ENCODE data around the gene C17orf107.
"Not testable (repeated sequence)": the region's sequence is repeated elsewhere in the genome, so short reads cannot be mapped to it uniquely, and the experiment has no call there.

The C17orf107 gene

DNA sequence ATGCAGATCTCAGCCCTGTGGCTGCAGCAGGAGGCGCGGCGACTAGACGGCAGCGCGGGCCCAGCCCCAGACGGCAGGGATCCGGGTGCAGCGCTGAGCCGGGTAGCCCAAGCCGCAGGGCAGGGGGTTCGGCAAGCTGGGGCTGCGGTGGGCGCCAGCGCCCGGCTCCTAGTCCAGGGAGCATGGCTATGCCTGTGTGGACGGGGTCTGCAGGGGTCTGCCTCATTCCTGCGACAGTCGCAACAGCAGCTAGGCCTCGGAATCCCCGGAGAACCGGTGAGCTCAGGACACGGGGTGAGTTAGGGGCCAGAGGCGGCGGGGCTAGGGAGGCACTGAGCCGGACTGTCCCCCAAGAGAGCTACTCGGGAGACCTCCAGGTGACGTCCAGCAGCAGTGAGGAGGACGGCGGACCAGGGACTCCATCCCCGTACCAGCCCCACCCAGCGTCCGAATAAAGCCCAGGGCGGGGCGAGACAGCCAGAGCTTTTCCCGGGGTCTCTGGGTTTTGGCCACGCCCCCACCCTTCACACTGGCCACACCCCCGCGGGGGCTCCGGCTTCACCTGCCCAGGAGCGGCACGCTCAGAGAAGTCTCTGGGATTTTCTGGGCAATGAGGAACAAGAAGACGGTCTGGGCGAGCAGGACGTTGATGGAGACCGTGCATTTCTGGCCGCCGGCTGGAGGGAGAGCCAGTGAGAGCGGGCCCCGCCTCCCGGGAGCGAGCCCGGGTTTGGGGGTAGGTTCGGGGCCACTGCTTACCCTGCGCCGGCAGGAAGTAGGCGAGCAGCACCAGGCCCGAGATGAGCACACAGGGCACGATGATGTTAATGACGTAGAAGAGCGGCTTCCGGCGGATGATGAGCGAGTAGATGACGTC is 1.1 kb downstream of the C17orf107 start:
- no peak for DNase-seq (ENCODE audit: low spot score)

DNA sequence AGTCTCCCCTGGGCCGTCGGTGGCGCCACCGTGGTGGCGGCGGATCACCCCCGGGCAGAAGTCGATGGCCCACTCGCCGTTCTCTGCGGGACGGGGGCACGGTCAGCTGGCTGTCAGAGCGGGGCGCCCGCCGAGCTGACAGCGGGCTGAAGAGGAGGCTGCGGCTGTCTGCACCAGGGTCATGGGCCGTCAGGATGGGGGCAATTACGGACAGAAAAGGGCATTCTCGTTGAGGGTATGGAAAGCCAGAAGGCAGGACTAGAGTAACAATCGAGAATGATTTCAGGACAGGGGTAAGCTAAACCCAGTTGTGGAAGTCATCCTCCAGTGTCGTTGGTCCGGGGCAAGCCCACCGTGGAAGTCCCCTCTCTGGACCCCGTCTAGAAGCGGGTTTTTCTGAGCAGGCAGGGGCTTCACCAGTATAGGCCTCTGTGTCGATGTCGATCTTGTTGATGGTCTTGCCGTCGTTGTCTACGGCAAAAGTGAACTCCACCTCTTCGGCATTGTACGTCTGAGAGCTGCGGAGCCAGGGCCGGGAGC is 1.8 kb downstream of the C17orf107 start:
- no peak for DNase-seq (ENCODE audit: low spot score)

DNA sequence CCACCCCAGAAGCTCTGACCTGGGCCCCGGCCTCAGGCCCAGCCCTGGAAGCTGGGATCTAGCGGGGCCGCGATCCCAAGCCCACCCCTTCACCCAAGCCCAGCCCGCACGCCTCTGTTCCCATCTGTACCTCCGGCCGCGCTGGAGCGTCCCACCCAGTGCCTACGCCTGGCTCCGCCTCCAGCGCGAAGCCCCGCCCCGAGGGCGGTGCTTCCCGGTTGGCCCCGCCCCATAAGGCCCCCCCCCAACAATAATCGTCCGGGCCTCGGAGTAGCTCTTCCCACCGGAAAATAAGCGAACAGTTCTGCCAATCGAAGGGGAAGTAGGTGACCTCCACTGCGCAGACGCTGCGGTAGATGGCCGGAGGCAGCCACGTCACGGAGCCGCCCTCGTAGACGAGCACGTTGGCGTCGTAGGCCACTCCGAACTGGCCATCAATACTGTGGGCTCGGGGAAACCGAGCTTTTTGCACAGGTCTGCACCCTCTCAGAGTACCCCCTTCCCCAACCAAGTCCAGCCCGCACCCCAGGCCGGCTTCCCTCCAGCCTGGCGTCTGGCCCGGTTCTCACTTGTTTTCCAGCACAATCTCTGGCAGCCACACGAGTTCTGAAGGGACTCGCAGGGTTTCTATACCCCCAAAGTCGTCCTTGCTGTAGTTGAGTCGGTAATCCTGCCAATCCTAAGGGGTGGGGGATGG is 2.5 kb downstream of the C17orf107 start:
- DNase-seq (ENCODE audit: low spot score), result no peak

DNA sequence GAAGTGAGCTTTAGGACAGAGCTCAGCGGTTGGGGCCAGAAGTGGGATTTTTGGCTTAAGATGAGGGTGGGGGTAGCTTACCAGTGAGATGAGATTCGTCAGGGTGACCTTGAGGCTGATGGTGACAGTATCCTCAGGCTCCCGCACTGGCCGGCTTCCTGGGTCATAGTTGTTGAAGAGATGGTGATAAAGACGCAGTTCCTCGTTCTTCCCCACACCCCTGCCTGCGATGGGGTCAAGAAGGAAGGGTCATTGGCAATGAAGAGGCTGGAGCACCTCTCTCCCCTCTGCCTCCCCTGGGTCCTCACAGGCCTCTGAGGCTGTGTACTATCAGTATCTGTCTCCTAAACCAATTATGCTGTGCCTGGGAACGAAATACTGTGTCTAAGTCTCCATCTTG is 3.2 kb downstream of the C17orf107 start:
- DNase-seq (ENCODE audit: low spot score), result no peak

DNA sequence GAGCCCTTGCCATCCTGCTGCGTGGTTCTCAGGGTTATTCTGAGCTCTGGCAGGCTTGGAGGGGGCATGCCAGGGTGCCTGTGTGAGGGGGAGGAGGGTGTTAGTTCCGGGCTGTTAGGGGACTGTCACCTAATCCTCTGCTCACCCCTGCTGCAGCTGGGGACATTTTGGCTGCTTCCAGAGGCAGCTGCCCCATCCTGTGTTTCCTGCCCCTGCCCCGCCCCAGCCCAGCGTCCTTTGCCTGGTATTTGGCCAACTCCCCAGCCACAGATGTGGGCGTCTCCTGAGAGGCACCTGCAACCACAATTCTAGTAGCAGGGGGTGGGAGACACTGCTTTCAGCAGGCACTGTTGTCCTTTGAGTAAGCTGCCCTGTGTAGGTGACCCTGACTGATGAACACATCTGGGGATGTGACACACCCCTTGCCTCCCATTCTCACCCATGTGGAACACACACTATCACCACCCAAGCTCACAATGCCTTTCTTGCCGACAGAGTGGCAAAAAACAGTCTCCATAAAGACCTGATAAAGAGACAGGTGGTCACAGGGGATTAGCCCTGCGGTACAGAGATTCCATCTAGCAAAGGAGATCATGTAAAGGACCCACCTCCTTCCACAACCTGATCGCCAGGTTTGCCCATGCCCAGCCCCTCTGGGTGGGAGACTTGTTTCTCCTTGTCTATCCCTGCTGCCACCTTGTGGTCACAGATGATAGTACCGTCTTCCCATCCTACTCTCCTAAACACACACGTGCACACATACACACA is 3.9 kb downstream of the C17orf107 start, which contains the start of gene CHRNE:
Gene CHRNE, minus strand, starts transcription at position 48 of the 768 bp plus-strand sequence. Its CDS starts 35 bp downstream, at position 13.
- peak; percentile 63 for DNase-seq (ENCODE audit: low spot score)

DNA sequence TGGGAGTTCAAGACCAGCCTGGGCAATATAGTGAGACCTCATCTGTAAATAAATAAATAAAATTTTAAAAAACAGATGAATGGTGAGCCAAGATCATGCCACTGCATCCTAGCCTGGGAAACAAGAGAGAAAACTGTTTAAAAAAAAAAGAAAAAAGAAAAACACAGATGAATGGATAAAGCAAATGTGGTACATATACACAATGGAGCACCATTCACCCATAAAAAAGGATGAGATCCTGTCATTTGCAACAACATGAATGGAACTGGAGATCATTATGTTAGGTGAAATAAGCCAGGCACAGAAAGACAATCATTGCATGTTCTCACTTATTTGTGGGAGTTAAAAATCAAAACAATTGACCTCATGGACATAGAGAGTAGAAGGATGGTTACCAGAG is 7.3 kb downstream of the C17orf107 start:
- not testable (repeated sequence) for DNase-seq (ENCODE audit: low spot score)

DNA sequence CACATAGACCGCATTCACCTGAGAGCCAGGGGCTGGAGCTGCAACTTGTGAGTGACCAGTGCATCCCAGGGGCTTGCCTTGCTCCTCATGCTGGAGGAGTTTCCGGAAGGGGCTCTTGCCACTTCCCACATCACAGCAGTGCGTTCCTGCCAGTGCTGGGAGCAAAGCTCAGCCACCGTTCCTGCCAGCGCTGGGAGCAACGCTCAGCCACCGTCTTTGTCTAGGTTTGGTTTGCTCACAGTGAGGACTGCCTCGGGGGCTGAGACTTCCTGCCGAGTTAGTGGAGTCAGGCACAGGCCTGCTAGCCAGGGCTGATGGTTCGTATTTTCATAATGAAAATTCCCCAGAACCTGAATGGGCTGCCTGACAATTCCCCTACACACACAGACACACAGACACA is 9.0 kb downstream of the C17orf107 start:
- no peak for DNase-seq (ENCODE audit: low spot score)

DNA sequence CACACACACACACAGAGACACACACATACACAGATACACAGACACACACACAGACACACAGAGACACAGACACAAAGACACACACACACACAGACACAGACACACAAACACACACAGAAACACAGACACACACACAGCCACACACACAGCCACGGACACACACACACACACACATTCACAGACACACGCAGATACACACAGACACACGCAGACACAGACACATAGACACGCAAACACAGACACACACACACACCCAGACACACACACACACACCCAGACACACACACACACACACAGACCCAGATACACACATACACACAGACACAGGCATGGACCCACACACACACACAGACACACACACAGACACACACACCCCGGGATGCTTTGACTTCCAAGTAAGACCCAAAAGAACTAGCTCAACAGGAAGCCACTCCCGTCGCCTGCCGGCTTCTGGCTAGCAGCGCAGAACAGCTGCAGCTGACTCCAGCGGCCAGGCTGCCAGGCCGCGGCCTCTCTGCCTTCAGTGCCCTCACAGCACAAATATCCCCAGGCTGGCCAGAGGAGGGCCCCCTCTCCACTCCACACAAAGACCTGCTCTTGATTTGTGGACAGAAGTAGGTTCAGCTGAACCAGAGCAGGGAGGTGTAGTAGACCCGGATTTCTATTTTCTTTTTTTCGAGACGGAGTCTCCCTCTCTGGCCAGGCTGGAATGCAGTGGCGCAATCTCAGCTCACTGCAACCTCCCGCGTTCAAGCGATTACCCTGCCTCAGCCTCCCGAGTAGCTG is 9.6 kb downstream of the C17orf107 start:
- DNase-seq (ENCODE audit: low spot score), result peak; percentile 87

DNA sequence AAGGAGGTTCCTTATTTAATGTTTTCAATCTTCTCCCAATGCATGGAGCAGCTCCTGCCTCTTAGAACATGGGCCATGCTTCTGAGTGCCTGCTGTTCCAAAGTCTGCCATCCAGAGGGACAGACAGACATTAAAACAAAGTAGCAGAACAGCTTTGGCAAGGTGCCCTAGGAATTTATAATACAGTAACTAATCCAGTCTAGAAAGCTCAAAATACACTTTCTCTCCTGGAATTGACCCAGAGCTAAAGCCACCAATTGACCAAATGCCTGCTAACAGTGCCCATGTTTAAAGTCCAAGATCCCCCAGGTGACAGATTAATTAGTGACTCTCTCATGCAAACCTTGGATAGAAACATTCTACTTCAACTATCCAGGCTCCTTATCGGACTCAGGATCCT is 14.7 kb downstream of the C17orf107 start:
- DNase-seq (ENCODE audit: low spot score), result no peak

DNA sequence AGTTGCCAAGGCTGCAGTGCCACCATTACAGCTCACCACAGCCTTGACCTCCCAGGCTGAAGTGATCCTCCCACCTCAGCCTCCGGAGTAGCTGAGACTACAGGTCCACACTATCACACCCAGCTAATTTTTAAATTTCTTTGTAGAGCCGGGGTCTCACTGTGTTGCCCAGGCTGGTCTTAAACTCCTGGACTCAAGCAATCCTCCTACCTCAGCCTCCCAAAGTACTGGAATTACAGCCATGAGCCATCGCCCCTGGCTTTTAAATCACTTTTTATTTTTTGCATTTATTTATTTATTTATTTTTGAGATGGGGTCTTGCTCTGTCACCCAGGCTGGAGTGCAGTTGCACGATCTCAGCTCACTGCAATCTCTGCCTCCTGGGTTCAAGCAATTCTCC is 15.2 kb downstream of the C17orf107 start:
- DNase-seq (ENCODE audit: low spot score), result not testable (repeated sequence)

DNA sequence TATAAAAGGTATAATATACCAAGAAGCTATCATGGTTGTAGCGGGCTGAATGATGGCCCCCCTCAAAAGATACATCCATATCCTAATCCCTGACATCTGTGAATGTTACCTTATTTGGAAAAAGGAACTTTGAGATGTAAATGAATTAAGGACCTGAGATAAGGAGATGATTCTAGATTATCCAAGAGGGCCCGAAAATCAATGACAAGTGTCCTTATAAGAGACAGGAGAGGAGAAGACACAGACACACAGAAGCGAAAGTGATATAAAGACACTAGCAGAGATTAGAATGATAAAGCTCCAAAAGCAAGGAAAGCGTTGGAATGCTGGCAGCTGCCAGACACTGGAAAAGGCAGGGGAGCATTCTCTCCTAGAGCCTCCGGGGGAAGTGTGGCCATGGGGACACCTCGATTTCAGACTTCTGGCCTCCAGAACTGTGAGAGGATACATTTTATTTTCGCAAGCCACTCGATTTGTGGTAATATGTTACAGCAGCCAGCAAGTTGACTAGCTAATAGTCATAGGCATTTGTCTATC is 20.2 kb downstream of the C17orf107 start:
- no peak for DNase-seq (ENCODE audit: low spot score)

DNA sequence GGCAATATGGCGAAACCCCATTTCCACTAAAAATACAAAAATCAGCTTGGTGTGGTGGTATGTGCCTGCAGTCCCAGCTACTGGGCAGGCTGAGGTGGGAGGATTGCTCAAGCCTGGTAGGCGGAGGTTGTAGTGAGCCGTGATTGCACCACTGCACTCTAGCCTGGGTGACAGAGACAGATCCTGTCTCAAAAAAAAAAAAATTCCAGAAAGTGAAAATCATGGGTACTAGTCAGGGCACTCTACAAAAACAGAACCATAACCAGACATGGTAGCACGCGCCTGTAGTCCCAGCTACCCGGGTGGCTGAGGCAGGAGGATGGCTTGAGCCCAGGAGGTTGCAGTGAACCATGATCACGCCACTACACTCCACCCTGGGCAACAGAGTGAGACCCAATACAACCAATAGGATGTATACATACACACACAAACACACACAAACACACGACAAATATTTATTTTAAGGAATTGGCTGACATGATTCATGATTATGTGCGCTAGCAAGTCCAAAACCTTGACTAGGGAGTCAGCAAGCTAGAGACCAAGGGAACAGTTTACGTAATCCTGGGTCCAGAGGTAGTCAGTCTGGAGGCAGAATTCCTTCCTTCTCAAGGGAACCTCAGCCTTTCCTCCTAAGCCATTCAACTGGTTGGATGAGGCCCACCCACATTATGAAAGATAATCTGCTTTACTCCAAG is 21.2 kb downstream of the C17orf107 start:
- no peak for DNase-seq (ENCODE audit: low spot score)

DNA sequence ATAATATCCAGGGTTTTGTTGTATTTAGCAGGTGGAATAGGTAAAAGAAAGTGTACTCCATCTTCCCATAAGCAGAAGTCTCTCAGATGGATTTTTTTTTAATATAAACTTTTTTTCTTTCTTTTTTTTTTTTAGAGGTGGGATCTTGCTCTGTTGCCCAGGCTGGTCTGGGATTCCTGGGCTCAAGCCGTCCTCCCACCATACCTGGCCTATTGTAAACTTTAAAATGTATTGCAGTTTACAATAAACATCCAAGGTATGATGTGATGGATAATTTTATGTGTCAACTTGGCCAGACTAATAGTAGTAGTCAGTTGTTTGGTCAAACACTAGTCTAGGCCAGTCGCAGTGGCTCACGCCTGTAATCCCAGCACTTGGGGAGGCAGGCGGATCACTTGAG is 22.0 kb downstream of the C17orf107 start:
- DNase-seq (ENCODE audit: low spot score), result no peak

DNA sequence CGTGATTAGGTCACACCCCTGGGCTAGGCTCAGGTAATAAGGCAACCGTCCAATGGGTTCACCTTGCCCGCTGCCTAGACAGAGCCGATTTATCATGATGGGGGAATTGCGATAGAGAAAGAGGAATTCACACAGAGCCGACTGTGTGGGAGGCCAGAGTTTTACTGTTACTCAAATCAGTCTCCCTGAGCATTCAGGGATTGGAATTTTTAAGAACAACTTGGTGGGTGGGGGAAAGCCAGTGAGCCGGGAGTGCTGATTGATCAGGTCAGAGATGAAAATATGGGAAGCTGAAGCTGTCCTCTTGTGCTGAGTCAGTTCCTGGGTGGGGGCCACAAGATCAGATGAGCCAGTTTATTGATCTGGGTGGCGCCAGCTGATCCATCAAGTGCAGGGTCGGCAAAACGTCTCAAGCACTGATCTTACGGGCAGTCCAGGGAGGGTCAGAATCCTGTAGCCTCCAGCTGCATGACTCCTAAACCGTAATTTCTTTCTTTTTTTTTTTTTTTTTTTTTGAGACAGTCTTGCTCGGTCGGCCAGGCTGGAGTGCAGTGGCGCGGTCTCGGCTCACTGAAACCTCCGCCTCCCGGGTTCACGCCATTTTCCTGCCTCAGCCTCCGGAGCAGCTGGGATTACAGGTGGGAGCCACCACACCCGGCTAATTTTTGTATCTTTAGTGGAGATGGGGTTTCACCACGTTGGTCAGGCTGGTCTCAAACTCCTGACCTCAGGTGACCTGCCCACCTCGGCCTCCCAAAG is 27.4 kb downstream of the C17orf107 start:
- not testable (repeated sequence) for DNase-seq (ENCODE audit: low spot score)

DNA sequence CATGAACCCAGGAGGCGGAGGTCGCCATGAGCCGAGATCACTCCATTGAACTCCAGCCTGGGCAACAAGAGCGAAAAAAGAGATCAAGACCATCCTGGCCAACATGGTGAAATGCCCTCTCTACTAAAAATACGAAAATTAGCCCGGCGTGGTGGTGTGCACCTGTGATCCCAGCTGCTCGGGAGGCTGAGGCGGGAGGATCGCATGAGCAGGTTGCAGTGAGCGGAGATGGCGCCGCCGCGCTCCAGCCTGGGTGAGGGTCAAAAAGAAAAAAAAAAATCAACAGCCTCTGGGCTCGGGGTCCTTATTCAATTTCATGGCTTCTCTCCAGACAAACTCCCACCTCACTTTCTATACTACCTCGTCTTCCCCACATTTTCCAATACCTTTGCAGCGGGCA is 29.5 kb downstream of the C17orf107 start:
- DNase-seq (ENCODE audit: low spot score), result no peak

DNA sequence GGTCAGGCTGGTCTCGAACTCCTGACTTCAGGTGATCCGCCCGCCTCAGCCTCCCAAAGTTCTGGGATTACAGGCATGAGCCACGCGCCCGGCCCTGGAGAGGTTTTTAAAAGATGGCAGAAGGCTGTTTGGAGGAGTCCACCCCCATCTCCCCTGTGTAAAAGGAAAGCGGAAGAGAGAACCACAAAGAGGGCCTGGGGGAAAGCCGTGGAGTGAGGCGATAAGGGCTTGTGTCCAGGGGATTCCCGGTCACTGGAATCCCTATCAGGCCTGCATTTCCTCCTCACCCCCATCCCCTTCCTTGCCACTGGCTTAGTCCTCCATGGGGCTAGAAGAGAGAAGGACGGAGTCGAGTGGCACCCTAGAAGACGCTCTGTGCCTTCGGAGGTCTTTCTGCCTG is 32.6 kb downstream of the C17orf107 start, which contains the start of gene GP1BA:
Gene GP1BA, plus strand, starts transcription at position 315 of the 400 bp plus-strand sequence. CDS start 328 bp downstream, outside the sequence.
- DNase-seq (ENCODE audit: low spot score), result no peak

DNA sequence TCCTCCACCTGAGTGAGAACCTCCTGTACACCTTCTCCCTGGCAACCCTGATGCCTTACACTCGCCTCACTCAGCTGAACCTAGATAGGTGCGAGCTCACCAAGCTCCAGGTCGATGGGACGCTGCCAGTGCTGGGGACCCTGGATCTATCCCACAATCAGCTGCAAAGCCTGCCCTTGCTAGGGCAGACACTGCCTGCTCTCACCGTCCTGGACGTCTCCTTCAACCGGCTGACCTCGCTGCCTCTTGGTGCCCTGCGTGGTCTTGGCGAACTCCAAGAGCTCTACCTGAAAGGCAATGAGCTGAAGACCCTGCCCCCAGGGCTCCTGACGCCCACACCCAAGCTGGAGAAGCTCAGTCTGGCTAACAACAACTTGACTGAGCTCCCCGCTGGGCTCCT is 33.4 kb downstream of the C17orf107 start:
- no peak for DNase-seq (ENCODE audit: low spot score)

DNA sequence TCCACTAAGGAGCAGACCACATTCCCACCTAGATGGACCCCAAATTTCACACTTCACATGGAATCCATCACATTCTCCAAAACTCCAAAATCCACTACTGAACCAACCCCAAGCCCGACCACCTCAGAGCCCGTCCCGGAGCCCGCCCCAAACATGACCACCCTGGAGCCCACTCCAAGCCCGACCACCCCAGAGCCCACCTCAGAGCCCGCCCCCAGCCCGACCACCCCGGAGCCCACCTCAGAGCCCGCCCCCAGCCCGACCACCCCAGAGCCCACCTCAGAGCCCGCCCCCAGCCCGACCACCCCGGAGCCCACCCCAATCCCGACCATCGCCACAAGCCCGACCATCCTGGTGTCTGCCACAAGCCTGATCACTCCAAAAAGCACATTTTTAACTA is 34.3 kb downstream of the C17orf107 start:
- DNase-seq (ENCODE audit: low spot score), result no peak

DNA sequence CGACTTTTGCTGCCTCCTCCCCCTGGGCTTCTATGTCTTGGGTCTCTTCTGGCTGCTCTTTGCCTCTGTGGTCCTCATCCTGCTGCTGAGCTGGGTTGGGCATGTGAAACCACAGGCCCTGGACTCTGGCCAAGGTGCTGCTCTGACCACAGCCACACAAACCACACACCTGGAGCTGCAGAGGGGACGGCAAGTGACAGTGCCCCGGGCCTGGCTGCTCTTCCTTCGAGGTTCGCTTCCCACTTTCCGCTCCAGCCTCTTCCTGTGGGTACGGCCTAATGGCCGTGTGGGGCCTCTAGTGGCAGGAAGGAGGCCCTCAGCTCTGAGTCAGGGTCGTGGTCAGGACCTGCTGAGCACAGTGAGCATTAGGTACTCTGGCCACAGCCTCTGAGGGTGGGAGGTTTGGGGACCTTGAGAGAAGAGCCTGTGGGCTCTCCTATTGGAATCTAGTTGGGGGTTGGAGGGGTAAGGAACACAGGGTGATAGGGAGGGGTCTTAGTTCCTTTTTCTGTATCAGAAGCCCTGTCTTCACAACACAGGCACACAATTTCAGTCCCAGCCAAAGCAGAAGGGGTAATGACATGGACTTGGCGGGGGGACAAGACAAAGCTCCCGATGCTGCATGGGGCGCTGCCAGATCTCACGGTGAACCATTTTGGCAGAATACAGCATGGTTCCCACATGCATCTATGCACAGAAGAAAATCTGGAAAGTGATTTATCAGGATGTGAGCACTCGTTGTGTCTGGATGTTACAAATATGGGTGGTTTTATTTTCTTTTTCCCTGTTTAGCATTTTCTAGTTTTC is 35.0 kb downstream of the C17orf107 start:
- no peak for DNase-seq (ENCODE audit: low spot score)
